Omental fat pad (tissue), 4 donors: ENCODE results near the gene CYP19A1. TPM values are rescaled to one million over a fixed set of nuclear protein-coding genes. Genes with fewer than 3 reads are reported as not detected.

Experiments
- ATAC-seq: fragments of 150-250 bp; one replicate; pipeline ENCODE4 v1.9.1; 2016; ENCODE audit warnings: mild to moderate bottlenecking, moderate library complexity; ENCODE audit not compliant: low FRiP score
- DNase-seq: peaks from one replicate; pipeline ENCODE4 v3.0.0-alpha.2; 2019; ENCODE audit warnings: low spot score
- CTCF ChIP-seq, 3 donors: fragments of 450-650 bp; IDR thresholded peaks; one replicate each; pipeline ENCODE4 v1.5.1; 2016 to 2017; ENCODE audit warnings: antibody characterized with exemption in 3 of 3, mild to moderate bottlenecking in 3 of 3, moderate library complexity in 2 of 3
- total RNA-seq, 4 donors: library from RNA; depleted of rRNA; stranded (reverse); fragments of >200 nt; gene quantifications; one replicate each; pipeline ENCODE4 v1.1.0, GENCODE V29; 2016

CYP19A1 gene
- total RNA-seq, 4 donors from 2014 or later, result 1.5 to 16.2 (median 6.8) TPM; not detected in 1

- DNase-seq (no peak), ATAC-seq (no peak)
- no peak for TF ChIP-seq CTCF (IDR thresholded peaks at IDR 0.05)
Measured at GRCh38 chr15:51185213-51186159, 152.9 kb downstream of the CYP19A1 start.

GRCh38 chr15:51184627-51185026, 153.8 kb downstream of the CYP19A1 start:
- ATAC-seq (no peak), DNase-seq (no peak)
- no peak for TF ChIP-seq CTCF (IDR thresholded peaks at IDR 0.05)

GRCh38 chr15:51183076-51183475, 155.3 kb downstream of the CYP19A1 start:
- DNase-seq (no peak), ATAC-seq (no peak)
- no peak for TF ChIP-seq CTCF (IDR thresholded peaks at IDR 0.05)

- no peak for TF ChIP-seq CTCF (IDR thresholded peaks at IDR 0.05)
- no peak for DNase-seq
- ATAC-seq, result no peak
Measured at GRCh38 chr15:51181905-51182304, 156.5 kb downstream of the CYP19A1 start.

GRCh38 chr15:51181221-51181620, 157.2 kb downstream of the CYP19A1 start:
- ATAC-seq, result no peak
- no peak for DNase-seq

GRCh38 chr15:51180534-51180933, 157.9 kb downstream of the CYP19A1 start:
- DNase-seq (no peak), ATAC-seq (no peak)
- TF ChIP-seq CTCF (IDR thresholded peaks at IDR 0.05), result no peak

More at GRCh38 chr15:51181221-51181620, 157.2 kb downstream of the CYP19A1 start:
- TF ChIP-seq CTCF (IDR thresholded peaks at IDR 0.05), result no peak

- TF ChIP-seq CTCF (IDR thresholded peaks at IDR 0.05), result no peak
- DNase-seq, result no peak
- no peak for ATAC-seq
Measured at GRCh38 chr15:51180011-51180410, 158.4 kb downstream of the CYP19A1 start.
